Adrenal gland (tissue), 5 donors: ENCODE data around the gene PCCB.

Source experiments
- CTCF ChIP-seq, 6 experiments: fragments of 450-650 bp in 4 of 6; fragments of 200-600 bp in 2 of 6; sonication (generic) in 1 of 6; IDR thresholded peaks; 1 replicate in 5 of 6; 2 replicates in 1 of 6; pipeline versions ENCODE4 v1.5.1 to v1.8.0; 2016 to 2021; ENCODE audit warnings: antibody characterized with exemption in 6 of 6, mild to moderate bottlenecking in 2 of 6, moderate library complexity in 1 of 6
- POLR2A ChIP-seq, 2 donors: fragments of 450-650 bp; IDR thresholded peaks; one replicate each; pipeline ENCODE4 v1.6.1; 2017; ENCODE audit warnings: antibody characterized with exemption in 2 of 2, mild to moderate bottlenecking in 2 of 2, moderate library complexity in 1 of 2
- donor health status: DM: no; HTN: no; CAD: no.

- TF ChIP-seq CTCF (IDR thresholded peaks at IDR 0.05) (no peak), POLR2A (IDR thresholded peaks at IDR 0.05) (no peak)
Observed at GRCh38 chr3:136245691-136246090, 4.4 kb upstream of the PCCB start.
